ENCODE data around the gene KHNYN. TPM values are rescaled to one million over a fixed set of nuclear protein-coding genes. Genes with fewer than 3 reads are reported as not detected.

The KHNYN gene
- polyA plus RNA-seq, 1 donor from 2014 or later = 0.53 TPM

DNA sequence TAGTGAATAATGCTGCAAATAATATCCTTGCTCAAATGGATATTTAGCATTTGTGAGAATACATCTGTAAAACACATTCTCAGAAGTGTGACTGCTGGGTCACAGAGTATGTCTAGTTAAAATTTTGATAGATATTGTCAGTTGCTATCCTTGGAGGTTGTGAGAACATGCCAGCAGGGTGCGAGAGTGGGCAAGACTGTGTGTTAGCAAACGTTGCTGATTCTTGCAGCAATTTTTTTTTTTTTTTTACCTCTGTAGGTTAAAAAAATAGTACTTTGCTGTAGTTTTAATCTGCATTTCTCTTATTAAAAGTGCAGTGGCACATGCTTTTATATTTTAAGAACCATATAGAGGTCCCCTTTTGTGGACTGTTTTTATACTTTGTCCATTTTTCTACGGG lies 35.5 kb upstream of the KHNYN start:
- H3K36me3 ChIP-seq (ENCODE audit: insufficient read depth, low read length) = no peaks in the 10 kb centered on the region
- no peaks in the 10 kb centered on the region for H3F3A ChIP-seq (ENCODE audit: insufficient read depth, low read length, poor library complexity, severe bottlenecking)
- no peak overlapping the region for H3K9ac ChIP-seq (ENCODE audit: low read length)
- no peaks in the 10 kb centered on the region for H4K20me1 ChIP-seq (ENCODE audit: insufficient read depth)
- H2AFZ ChIP-seq (ENCODE audit: low read depth, low read length) = no peak overlapping the region
- H3K4me3 ChIP-seq (ENCODE audit: low read length) = no peak overlapping the region
- H3K27me3 ChIP-seq (ENCODE audit: insufficient read depth, low read depth, low read length) = no peaks in the 10 kb centered on the region
- no peak overlapping the region for H3K27ac ChIP-seq (ENCODE audit: low read length)
- no peak overlapping the region for H3K4me2 ChIP-seq (ENCODE audit: low read length)
- no peak for TF ChIP-seq EZH2 (IDR thresholded peaks at IDR 0.05; ENCODE audit: borderline replicate concordance, insufficient read depth, low read length, poor library complexity, severe bottlenecking)
- H3K9me2 ChIP-seq (ENCODE audit: insufficient read depth, low read length) = no peaks in the 10 kb centered on the region
- H3K79me2 ChIP-seq (replicated peaks; ENCODE audit: insufficient read depth, low read length) = no peaks in the 10 kb centered on the region
- H3K9me3 ChIP-seq (ENCODE audit: low read length) = no peaks in the 10 kb centered on the region

DNA sequence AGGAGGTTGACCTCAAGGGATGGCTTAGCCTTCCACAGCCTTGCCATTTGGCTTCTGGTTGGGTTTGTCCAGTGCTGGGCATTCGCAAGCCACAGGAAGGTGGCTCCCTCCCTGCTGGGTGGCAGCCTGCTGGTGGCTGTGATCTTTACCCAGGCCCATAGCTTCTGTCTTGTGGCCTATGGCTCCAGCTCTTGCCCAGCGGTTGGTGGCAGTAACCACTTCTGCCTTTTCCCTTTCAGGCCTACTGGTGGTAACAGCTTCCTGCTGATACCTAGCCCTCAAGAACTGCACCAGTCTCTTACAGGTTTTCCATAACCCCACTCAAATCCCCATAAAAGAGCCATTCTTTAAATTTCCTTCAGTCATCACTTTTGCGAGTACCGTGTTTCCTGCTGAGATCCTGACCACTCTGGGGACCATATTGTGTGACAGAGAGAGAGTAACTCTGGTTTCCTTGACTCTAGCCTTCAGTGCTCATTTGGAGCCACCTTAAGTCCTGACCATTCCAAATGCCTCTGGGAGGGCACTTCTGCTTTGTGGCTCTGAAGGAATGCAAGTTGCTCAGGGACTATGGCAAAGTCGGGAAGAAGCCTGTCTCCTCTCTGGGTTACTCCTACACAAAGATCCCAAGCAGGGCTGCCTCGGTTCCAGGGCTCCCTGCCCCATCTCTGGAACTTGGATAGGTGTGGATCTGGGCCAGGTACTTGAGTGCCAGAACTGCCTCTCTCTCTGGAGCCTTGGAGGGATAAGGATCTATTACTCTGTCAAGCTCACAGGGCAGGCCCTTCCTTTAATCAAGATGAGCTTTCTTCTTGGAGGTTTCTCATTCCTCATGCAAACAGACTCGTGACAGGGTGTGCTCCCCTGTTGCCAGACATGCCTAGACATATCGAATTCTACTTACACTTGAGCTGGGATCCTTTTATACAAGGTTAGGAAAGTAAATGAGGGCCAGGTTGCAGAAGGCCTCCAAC lies 33.9 kb upstream of the KHNYN start:
- no peaks in the 10 kb centered on the region for H3K9me3 ChIP-seq (ENCODE audit: low read length)
- no peak overlapping the region for H3K27ac ChIP-seq (ENCODE audit: low read length)
- H3K4me3 ChIP-seq (ENCODE audit: low read length) = no peak overlapping the region
- no peaks in the 10 kb centered on the region for H4K20me1 ChIP-seq (ENCODE audit: insufficient read depth)
- no peak overlapping the region for H3K9ac ChIP-seq (ENCODE audit: low read length)
- peaks cover 11% of the 10 kb centered on the region for H3K79me2 ChIP-seq (replicated peaks; ENCODE audit: insufficient read depth, low read length)
- no peaks in the 10 kb centered on the region for H3K9me2 ChIP-seq (ENCODE audit: insufficient read depth, low read length)
- H3K36me3 ChIP-seq (ENCODE audit: insufficient read depth, low read length) = no peaks in the 10 kb centered on the region
- H2AFZ ChIP-seq (ENCODE audit: low read depth, low read length) = no peak overlapping the region
- no peak overlapping the region for H3K4me2 ChIP-seq (ENCODE audit: low read length)
- no peaks in the 10 kb centered on the region for H3F3A ChIP-seq (ENCODE audit: insufficient read depth, low read length, poor library complexity, severe bottlenecking)
- no peak for TF ChIP-seq MXI1 (conservative IDR thresholded peaks at IDR 0.05; ENCODE audit: poor library complexity, severe bottlenecking)
- H3K27me3 ChIP-seq (ENCODE audit: insufficient read depth, low read depth, low read length) = peaks cover 3% of the 10 kb centered on the region

DNA sequence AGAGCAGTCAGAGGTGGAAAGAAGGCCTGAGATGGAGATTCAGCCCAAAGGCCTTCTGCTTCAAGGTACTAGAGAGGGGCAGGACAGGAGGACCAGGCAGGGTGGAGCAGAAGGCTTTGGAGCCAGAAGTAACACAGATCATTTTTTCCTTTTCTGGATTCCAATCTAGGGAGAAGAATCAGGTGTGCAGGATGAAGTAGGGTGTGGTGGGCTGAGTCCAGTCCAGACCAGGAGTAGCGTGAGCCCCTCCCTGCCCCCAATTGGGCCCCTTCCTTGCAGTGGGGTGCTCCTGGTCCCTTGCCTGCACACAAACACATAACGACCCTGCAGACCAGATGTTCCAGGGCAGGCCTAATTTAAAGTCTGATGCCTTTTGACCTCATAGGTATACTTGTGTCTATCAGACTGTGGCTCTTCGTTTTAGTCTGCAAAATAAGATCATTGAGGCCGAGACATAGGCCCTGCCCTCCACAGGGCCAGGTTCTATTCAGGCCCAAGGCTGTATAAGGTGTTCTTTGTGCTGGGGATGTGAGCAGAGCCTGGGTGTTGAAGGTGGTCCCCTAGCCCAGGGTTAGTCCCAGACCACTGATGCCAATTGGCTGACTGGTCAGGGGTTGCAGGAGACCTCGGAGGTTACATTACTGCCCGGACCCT lies 32.0 kb upstream of the KHNYN start:
- Histone ChIP-seq H2AFZ (ENCODE audit: low read depth, low read length) (no peak overlapping the region), H3K4me2 (ENCODE audit: low read length) (no peak overlapping the region), H3K9me2 (ENCODE audit: insufficient read depth, low read length) (no peaks in the 10 kb centered on the region), H3K4me3 (ENCODE audit: low read length) (no peak overlapping the region), H3K36me3 (ENCODE audit: insufficient read depth, low read length) (no peaks in the 10 kb centered on the region), H3K27ac (ENCODE audit: low read length) (no peak overlapping the region), H3K9me3 (ENCODE audit: low read length) (no peaks in the 10 kb centered on the region), H3K79me2 (replicated peaks; ENCODE audit: insufficient read depth, low read length) (peaks cover 11% of the 10 kb centered on the region), H4K20me1 (ENCODE audit: insufficient read depth) (no peaks in the 10 kb centered on the region), H3F3A (ENCODE audit: insufficient read depth, low read length, poor library complexity, severe bottlenecking) (no peaks in the 10 kb centered on the region), H3K27me3 (ENCODE audit: insufficient read depth, low read depth, low read length) (peaks cover 3% of the 10 kb centered on the region), H3K9ac (ENCODE audit: low read length) (no peak overlapping the region)
- TF ChIP-seq EP300 (conservative IDR thresholded peaks at IDR 0.05; ENCODE audit: poor library complexity, severe bottlenecking) = no peak
- TF ChIP-seq, protein P1, sequence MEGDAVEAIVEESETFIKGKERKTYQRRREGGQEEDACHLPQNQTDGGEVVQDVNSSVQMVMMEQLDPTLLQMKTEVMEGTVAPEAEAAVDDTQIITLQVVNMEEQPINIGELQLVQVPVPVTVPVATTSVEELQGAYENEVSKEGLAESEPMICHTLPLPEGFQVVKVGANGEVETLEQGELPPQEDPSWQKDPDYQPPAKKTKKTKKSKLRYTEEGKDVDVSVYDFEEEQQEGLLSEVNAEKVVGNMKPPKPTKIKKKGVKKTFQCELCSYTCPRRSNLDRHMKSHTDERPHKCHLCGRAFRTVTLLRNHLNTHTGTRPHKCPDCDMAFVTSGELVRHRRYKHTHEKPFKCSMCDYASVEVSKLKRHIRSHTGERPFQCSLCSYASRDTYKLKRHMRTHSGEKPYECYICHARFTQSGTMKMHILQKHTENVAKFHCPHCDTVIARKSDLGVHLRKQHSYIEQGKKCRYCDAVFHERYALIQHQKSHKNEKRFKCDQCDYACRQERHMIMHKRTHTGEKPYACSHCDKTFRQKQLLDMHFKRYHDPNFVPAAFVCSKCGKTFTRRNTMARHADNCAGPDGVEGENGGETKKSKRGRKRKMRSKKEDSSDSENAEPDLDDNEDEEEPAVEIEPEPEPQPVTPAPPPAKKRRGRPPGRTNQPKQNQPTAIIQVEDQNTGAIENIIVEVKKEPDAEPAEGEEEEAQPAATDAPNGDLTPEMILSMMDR (IDR thresholded peaks at IDR 0.05; ENCODE audit: poor library complexity, severe bottlenecking) = no peak
- no peak for TF ChIP-seq MXI1 (conservative IDR thresholded peaks at IDR 0.05; ENCODE audit: poor library complexity, severe bottlenecking)
- TF ChIP-seq SMC3 (conservative IDR thresholded peaks at IDR 0.05; ENCODE audit: poor library complexity) = no peak
- TF ChIP-seq, protein P2, sequence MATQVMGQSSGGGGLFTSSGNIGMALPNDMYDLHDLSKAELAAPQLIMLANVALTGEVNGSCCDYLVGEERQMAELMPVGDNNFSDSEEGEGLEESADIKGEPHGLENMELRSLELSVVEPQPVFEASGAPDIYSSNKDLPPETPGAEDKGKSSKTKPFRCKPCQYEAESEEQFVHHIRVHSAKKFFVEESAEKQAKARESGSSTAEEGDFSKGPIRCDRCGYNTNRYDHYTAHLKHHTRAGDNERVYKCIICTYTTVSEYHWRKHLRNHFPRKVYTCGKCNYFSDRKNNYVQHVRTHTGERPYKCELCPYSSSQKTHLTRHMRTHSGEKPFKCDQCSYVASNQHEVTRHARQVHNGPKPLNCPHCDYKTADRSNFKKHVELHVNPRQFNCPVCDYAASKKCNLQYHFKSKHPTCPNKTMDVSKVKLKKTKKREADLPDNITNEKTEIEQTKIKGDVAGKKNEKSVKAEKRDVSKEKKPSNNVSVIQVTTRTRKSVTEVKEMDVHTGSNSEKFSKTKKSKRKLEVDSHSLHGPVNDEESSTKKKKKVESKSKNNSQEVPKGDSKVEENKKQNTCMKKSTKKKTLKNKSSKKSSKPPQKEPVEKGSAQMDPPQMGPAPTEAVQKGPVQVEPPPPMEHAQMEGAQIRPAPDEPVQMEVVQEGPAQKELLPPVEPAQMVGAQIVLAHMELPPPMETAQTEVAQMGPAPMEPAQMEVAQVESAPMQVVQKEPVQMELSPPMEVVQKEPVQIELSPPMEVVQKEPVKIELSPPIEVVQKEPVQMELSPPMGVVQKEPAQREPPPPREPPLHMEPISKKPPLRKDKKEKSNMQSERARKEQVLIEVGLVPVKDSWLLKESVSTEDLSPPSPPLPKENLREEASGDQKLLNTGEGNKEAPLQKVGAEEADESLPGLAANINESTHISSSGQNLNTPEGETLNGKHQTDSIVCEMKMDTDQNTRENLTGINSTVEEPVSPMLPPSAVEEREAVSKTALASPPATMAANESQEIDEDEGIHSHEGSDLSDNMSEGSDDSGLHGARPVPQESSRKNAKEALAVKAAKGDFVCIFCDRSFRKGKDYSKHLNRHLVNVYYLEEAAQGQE (IDR thresholded peaks at IDR 0.05; ENCODE audit: borderline replicate concordance) = no peak
- no peak for TF ChIP-seq EZH2 (IDR thresholded peaks at IDR 0.05; ENCODE audit: borderline replicate concordance, insufficient read depth, low read length, poor library complexity, severe bottlenecking)
- TF ChIP-seq TAF1 (IDR thresholded peaks at IDR 0.05; ENCODE audit: low read depth) = no peak
- TF ChIP-seq RAD21 (conservative IDR thresholded peaks at IDR 0.05) = no peak
- TF ChIP-seq POLR2AphosphoS5 (IDR thresholded peaks at IDR 0.05) = no peak

Data from neural cell (in vitro differentiated cells).